HG03378 (cell line): Measurements from ENCODE around the gene KCNJ18.
"Not testable (repeated sequence)": the region's sequence is repeated elsewhere in the genome, so short reads cannot be mapped to it uniquely, and the experiment has no call there.

ENCODE experiments used
- ATAC-seq: cut with Tn5 transposase; IDR thresholded peaks from one replicate; pipeline ENCODE4 v1.9.1; 2021; ENCODE audit warnings: mild to moderate bottlenecking, moderate library complexity; ENCODE audit not compliant: unreplicated experiment

The KCNJ18 gene

DNA sequence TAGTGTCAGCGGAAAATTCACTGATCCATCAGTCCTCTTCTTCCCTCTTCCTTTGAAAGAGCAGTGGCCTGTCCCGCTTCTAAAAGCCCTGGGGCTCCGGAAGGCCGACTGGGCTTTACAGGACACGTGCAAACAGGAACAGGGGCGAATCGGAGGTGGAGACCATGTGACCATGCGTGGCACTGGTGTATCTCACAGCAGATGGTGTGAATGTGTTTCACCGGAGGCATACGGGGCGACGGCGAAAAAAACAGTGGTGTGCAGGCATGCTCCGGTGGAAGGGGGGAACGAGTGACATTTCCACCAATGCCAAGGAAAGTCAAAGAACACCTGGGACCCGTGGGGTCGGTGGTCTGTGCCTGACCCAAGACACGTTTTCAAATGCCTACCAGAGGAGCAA, 8.4 kb upstream of the KCNJ18 start:
- not testable (repeated sequence) for ATAC-seq

GRCh38 chr17:21684384-21684783, 7.9 kb upstream of the KCNJ18 start:
- not testable (repeated sequence) for ATAC-seq

DNA sequence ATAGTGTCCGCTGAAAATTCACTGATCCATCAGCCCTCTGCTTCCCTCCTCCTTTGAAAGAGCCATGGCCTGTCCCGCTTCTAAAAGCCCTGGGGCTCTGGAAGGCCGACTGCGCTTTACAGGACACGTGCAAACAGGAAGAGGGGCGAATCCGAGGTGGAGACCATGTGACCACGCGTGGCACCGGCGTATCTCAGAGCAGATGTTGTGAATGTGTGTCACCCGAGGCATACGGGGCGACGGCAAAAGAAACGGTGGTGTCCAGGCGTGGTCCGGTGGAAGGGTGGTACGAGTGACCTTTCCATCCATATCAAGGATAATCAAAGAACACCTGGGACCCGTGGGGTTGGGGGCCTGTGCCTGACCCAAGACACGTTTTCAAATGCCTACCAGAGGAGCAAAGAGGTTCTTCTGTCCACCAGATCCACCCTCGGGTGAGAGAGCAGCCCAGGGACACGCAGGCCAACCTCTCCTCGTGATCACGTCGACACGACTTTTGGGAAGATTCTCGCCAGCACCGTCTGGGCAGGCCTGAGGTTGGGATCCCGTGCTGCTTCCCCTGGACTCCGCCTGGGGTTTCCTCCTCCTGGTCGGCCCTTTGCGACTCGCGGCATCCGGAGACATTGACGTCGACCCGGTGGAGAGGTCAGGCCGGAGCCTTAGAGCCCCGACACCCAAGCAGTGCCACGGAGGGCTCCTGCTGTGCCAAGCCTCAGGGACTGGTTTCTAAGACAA, 7.1 kb upstream of the KCNJ18 start:
- not testable (repeated sequence) for ATAC-seq

DNA sequence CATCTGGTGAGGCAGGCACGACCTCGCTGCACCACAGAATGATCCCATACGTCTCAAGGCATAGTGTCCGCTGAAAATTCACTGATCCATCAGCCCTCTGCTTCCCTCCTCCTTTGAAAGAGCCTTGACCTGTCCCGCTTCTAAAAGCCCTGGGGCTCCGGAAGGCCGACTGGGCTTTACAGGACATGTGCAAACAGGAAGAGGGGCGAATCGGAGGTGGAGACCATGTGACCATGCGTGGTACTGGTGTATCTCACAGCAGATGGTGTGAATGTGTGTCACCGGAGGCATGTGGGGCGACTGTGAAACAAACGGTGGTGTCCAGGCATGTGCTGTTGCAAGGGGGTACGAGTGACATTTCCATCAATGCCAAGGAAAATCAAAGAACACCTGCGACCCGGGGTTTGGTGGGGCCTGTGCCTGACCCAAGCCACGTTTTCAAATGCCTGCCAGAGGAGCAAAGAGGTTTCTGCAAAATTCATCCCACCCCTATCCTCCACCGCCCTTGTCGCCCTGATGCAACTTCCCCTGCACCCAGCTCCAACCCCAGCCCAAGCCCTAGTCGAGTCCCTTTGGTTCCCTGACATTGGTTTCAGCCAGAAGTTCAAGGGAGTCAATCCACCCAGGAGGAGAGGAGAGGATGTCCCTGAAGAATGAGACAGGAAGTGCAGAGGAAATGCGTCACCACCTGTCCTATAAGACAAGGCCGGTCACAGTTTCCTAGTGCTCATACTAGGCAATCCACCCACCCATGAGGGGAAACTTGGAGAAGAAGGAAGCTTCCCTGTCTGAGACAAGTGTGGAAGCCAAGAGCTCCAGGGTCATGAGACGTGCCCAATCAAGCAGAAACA, 5.9 kb upstream of the KCNJ18 start:
- no peak for ATAC-seq

DNA sequence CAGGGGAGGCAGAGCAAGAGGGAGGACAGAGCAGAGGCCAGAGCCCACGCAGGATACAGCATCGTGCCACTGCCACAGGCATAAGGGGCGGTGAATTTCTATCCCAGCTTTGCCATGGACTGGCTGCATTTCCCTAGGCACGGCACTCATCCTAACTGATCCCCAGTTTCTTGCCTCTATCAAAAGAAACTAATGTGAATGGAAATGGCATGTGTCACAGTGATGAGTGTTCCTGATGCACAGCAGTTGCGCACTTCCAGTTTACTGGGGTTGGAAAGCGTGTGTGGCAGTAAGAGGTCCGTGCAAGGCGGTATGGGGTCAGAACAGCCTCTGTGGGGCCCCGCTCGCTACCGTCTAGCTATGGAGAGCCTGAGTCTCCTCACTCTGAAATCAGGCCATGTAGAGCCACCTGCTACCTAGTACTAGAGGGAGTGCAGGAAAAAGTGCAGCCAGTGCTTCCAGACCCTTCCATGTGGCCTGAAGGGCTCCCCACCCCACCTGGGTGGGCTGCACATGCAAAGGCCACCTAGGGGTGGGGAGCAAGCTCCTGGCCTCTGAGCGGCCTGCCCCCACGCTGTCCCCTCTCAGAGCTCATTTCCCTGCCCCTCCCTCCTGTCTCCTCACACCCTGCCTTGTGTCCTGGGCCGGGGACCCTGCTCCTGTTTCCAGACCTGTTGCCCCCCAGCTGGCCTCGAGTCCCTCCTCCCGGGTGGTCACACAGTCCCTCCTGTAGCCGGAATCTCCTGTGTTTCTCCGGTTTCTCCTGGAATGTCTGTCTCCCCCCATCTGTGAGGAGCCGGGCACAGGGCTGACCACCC, 5.0 kb upstream of the KCNJ18 start:
- no peak for ATAC-seq

DNA sequence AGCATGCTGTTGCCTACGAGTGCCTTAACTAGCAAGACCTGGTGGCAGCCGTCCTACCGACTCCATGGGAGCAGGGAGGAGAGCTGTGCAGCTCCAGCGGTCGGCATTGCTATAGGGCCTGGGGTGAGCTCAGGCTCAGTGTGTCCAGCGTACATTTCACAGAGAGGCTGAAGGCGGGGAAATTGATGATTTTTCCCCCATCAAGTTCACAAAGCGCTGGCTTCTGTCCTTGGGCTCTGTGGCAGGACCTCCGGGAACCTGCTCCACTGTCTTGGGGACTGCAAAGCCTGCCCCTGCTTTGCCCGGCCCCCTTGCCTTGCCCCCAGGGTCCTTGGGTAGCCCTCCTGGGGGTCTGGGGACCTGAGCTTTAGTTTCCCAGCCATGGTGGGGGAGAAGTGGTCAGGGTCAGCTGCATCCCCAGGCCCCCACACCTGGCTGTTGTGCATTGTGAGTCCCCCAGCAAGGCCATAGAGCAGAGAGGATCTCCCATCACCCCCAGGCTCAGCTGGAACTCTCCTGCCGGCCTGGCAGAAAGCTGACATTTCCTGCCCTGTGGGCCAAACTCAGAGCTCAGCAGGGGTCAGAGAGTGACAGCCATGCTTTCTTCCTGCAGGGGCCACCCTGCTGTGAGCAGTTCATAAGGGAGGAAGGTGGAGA, 3.9 kb upstream of the KCNJ18 start:
- no peak for ATAC-seq

DNA sequence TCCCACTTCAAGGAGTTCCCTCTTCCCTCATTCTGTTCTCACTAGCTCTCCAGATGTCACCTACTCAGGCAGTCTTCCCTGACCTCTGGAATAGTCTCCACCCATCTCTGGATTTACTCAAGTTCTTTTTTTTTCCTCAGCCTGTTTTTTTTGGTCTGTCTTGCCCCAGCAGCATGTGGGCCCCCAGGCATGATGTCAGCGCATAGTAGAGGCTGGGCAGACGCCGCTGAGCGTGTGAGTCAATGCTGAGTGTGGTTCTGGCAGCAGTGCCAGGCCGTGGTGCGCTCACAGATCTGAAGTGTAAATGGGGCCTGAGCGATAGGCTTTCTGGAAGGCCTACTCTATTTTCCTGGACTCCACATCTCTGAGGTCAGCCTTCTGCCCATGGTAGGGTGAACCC, 2.7 kb upstream of the KCNJ18 start:
- no peak for ATAC-seq

- not testable (repeated sequence) for ATAC-seq
These were observed 1.5 kb upstream of the KCNJ18 start for GRCh38 chr17:21690811-21691210.

DNA sequence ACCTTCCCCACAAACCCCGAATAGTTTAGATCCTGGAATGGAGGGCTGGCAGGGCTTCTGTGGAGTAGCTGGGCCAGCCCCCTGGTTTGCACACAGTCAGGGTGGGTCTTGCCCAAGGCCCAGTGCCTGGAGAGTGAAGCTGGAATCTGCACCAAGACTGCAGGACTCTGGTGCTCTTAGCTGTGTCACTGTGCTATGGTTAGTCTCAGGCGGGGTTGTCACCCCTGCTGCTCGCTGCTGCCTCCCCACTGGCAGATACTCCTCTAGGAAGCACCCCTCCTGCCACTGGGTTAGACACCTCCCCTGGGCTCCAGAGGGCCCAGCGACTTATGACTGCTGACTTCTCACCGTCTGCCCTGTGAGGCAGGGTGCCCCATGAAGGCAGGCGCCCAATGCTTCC, 842 bp upstream of the KCNJ18 start:
- not testable (repeated sequence) for ATAC-seq

GRCh38 chr17:21692704-21693065, 362 bp downstream of the KCNJ18 start:
- not testable (repeated sequence) for ATAC-seq

- ATAC-seq, result not testable (repeated sequence)
These were observed 1.1 kb downstream of the KCNJ18 start for GRCh38 chr17:21693391-21693796.

DNA sequence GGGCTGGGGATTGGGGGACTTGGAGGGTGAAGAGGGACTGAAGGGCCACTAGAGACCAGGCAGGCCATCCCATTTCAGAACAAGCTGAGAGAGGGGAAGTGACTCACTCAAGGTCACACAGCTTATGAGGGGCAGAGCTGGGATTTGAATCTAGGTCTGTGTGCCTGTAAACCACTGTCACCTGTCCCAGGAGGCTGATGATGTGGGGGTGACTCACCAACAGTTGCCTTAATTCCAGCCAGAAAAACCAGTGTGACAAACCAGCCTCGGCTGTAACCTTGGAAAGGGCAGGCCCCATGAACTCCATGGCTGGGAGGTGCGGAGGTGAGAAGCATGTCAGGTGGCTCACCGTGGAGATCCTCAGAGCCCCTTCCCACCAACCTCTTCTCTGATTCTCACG, 1.6 kb downstream of the KCNJ18 start:
- not testable (repeated sequence) for ATAC-seq

DNA sequence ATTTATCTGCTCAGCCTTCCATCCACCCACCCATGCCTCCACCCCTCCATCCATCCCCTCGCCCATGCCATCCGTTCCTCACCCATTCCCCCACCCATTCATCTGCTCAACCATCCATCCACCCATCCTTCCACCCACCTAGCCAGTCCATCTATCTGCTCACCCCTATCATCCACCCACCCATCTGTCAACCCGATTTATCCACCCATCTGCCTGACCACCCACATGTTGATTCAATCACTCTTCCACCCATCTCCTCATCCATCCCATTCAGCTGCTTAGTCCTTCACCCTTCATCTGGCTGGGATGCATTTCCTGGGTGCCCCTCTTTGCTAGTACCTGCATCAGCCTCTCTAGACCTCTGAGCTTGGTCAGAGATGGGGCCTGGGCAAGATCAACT, 3.9 kb downstream of the KCNJ18 start:
- not testable (repeated sequence) for ATAC-seq

- ATAC-seq, result not testable (repeated sequence)
These were observed 4.7 kb downstream of the KCNJ18 start for GRCh38 chr17:21696842-21697507.

DNA sequence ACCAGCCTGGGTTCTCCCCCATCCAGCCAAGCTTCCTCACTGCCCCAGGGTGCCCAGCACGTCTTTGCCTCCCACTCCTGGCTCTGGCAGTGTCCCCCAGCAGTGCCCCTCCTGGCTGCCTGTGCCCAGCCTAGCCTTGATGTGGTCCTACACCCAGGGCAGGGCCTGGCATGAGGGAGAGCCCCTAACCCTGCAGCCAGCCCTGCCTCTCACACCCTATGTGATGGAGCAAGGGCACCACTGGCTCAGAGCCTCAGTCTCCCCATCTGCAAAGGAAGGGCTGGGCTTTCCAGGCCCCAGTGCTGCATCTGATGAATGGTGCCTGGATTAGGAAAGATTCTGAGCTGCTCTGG, 5.2 kb downstream of the KCNJ18 start:
- ATAC-seq, result not testable (repeated sequence)

DNA sequence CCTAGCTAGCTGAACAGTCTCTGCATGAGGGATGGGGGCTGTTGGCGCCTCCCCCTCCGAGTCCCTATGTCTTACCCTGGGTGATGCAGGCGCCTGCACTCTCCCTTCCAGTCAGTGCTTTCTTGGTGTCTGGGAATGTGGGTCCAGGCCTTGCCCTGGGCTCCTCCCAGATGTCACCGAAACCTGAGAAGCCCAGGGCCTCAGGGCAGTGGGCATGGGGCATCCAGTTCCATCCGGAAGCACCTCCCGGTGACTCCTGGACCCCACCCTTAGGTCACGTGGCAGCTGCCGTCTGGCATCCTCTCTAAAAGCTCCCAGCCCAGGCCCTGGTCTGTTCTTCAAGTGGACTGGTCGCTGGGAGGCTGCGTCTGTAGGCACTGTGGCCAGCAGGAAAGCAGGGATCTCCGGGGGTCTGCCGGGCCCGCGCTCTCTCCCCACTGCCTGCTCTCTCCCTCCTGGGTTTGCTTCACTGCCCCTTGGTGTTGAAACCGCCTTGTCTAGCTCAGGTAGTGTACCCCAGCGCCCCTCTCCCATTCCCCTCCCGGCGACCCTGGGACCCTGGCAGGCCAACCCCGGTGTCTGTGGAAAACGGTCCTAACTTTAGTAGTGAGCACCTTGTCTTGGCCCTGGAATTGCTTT, 6.2 kb downstream of the KCNJ18 start:
- not testable (repeated sequence) for ATAC-seq

- not testable (repeated sequence) for ATAC-seq
These were observed 6.8 kb downstream of the KCNJ18 start for GRCh38 chr17:21699124-21699523.

- ATAC-seq, result not testable (repeated sequence)
These were observed 7.4 kb downstream of the KCNJ18 start for GRCh38 chr17:21699573-21700236.

DNA sequence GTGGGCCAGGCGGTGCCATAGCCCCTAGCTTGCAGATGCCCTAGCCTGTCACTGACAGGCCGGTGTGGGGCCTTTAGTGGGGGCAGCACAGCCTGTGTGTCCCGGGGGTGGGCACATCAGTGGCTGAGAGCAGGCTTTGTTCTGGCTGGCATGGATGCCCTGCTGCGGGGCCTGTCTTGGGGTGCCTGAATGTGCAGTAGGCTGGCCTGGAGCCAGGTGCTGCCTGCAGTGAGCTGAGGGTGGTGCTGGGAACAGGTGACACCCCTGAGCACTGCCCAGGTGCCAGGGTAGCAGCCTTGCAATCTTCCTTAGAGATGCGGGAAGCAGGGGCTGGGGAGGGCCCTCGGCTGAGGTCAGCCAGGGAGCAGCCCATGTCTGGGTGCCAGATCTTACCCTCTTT, 8.8 kb downstream of the KCNJ18 start:
- ATAC-seq, result not testable (repeated sequence)
